OCI-LY3 (cell line): ENCODE measurements around the gene FAM240A.

Source experiments
- CTCF ChIP-seq: fragments of 200-600, 300-600 bp; sonication (generic); IDR thresholded peaks from 2 replicates; pipeline ENCODE4 v1.5.1; 2014; ENCODE audit warnings: antibody characterized with exemption, low read length, low read depth
- EZH2phosphoT487 ChIP-seq: fragments of 200-600 bp; shearing (Covaris generic); IDR thresholded peaks from 2 replicates; pipeline ENCODE4 v1.6.1; 2018; ENCODE audit warnings: antibody characterized with exemption, mixed run types, low read depth

- no peak for TF ChIP-seq CTCF
- no peak for TF ChIP-seq EZH2phosphoT487
Observed at GRCh38 chr3:46624975-46625490, 12.7 kb downstream of the FAM240A start.
